ENCODE data around the gene HSPBP1. TPM values are rescaled to one million over a fixed set of nuclear protein-coding genes. Genes with fewer than 3 reads are reported as not detected.

Gene HSPBP1
- 19.9 and 26.8 TPM in 2 replicates for total RNA-seq

- DNase-seq (ENCODE audit: low read depth in 2 of 2) = peak; percentile 85 to 88
Measured at GRCh38 chr19:55279770-55280643, at the start of gene HSPBP1. TSS of gene HSPBP1 (minus strand) at chr19:55280110. CDS start at chr19:55279608, 502 bp downstream.

GRCh38 chr19:55328774-55329318 is 48.9 kb upstream of the HSPBP1 start:
- peak in 1 of 2 donors; percentile 17 for DNase-seq (ENCODE audit: low read depth in 2 of 2)

GRCh38 chr19:55325172-55325571 is 45.3 kb upstream of the HSPBP1 start, which contains the start of gene TMEM150B:
TSS of gene TMEM150B (minus strand) at chr19:55325341. CDS start at chr19:55321036, 4,305 bp downstream.
- DNase-seq (ENCODE audit: low read depth in 2 of 2) = no peak

GRCh38 chr19:55324662-55325061 is 44.8 kb upstream of the HSPBP1 start:
- DNase-seq (ENCODE audit: low read depth in 2 of 2) = no peak

- DNase-seq (ENCODE audit: low read depth in 2 of 2) = no peak
Measured at GRCh38 chr19:55322204-55322885, 42.4 kb upstream of the HSPBP1 start.

GRCh38 chr19:55321466-55322137 is 41.7 kb upstream of the HSPBP1 start:
- DNase-seq (ENCODE audit: low read depth in 2 of 2) = no peak

- DNase-seq (ENCODE audit: low read depth in 2 of 2) = no peak
Measured at GRCh38 chr19:55320844-55321419, 41.0 kb upstream of the HSPBP1 start.

- no peak for DNase-seq (ENCODE audit: low read depth in 2 of 2)
Measured at GRCh38 chr19:55319785-55320184, 39.9 kb upstream of the HSPBP1 start.

- no peak for DNase-seq (ENCODE audit: low read depth in 2 of 2)
Measured at GRCh38 chr19:55316646-55317045, 36.7 kb upstream of the HSPBP1 start.

- no peak for DNase-seq (ENCODE audit: low read depth in 2 of 2)
Measured at GRCh38 chr19:55315956-55316525, 36.1 kb upstream of the HSPBP1 start.

- DNase-seq (ENCODE audit: low read depth in 2 of 2) = no peak
Measured at GRCh38 chr19:55314396-55314795, 34.5 kb upstream of the HSPBP1 start.

- no peak for DNase-seq (ENCODE audit: low read depth in 2 of 2)
Measured at GRCh38 chr19:55312621-55313512, 33.0 kb upstream of the HSPBP1 start.

- DNase-seq (ENCODE audit: low read depth in 2 of 2) = no peak
Measured at GRCh38 chr19:55311797-55312196, 31.9 kb upstream of the HSPBP1 start.

GRCh38 chr19:55311397-55311796 is 31.5 kb upstream of the HSPBP1 start:
- no peak for DNase-seq (ENCODE audit: low read depth in 2 of 2)

- DNase-seq (ENCODE audit: low read depth in 2 of 2) = no peak
Measured at GRCh38 chr19:55310498-55310897, 30.6 kb upstream of the HSPBP1 start.

- DNase-seq (ENCODE audit: low read depth in 2 of 2) = no peak
Measured at GRCh38 chr19:55309448-55309847, 29.5 kb upstream of the HSPBP1 start.

- DNase-seq (ENCODE audit: low read depth in 2 of 2) = no peak
Measured at GRCh38 chr19:55308281-55308680, 28.4 kb upstream of the HSPBP1 start.

- no peak for DNase-seq (ENCODE audit: low read depth in 2 of 2)
Measured at GRCh38 chr19:55306712-55307111, 26.8 kb upstream of the HSPBP1 start.

- no peak for DNase-seq (ENCODE audit: low read depth in 2 of 2)
Measured at GRCh38 chr19:55305983-55306562, 26.2 kb upstream of the HSPBP1 start.

- peak; percentile 21 to 44 for DNase-seq (ENCODE audit: low read depth in 2 of 2)
Measured at GRCh38 chr19:55305491-55305890, 25.6 kb upstream of the HSPBP1 start.

All from dermis microvascular lymphatic vessel endothelial cell (primary cell).